ENCODE results near the gene SCARB2. TPM values are rescaled to one million over a fixed set of nuclear protein-coding genes. Genes with fewer than 3 reads are reported as not detected.

SCARB2 gene
- total RNA-seq, 4 donors from 2014 or later, result 126 to 219 (median 143) TPM

GRCh38 chr4:76256032-76256431 lies 42.4 kb upstream of the SCARB2 start:
- H3K36me3 ChIP-seq, result no peaks in the 10 kb centered on the region
- H3K9me3 ChIP-seq, result no peaks in the 10 kb centered on the region
- H3K27me3 ChIP-seq, result peaks cover 0 to 6% of the 10 kb centered on the region in 2 donors
- 80 to 89% methylated on average over 6 of the region's 6 CpGs for WGBS, 2 donors
- no peak overlapping the region for H3K27ac ChIP-seq
- peaks cover 0 to 14% (median under 1%) of the 10 kb centered on the region in 4 donors for H3K4me1 ChIP-seq
- no peak for DNase-seq (ENCODE audit: low spot score in 2 of 2)
- no peak for TF ChIP-seq CTCF (IDR thresholded peaks at IDR 0.05)
- no peak for TF ChIP-seq POLR2A (IDR thresholded peaks at IDR 0.05)
- no peak for TF ChIP-seq EP300 (IDR thresholded peaks at IDR 0.05)
- H3K4me3 ChIP-seq, result no peak overlapping the region

- TF ChIP-seq EP300 (IDR thresholded peaks at IDR 0.05) (no peak), POLR2A (IDR thresholded peaks at IDR 0.05) (no peak), CTCF (IDR thresholded peaks at IDR 0.05) (no peak)
- no peak for DNase-seq (ENCODE audit: low spot score in 2 of 2)
- Histone ChIP-seq H3K27me3 (peaks cover 0 to 13% of the 10 kb centered on the region in 2 donors), H3K4me1 (peaks cover 0 to 18% (median 2%) of the 10 kb centered on the region in 4 donors), H3K9me3 (no peaks in the 10 kb centered on the region), H3K36me3 (no peaks in the 10 kb centered on the region), H3K4me3 (no peak overlapping the region), H3K27ac (no peak overlapping the region)
- 75 to 80% methylated on average over 6 of the region's 6 CpGs for WGBS, 2 donors
Observed at GRCh38 chr4:76253511-76253910, 39.9 kb upstream of the SCARB2 start.

GRCh38 chr4:76252271-76252653 lies 38.6 kb upstream of the SCARB2 start:
- 81 to 88% methylated on average over 8 of the region's 8 CpGs for WGBS, 2 donors
- Histone ChIP-seq H3K9me3 (no peaks in the 10 kb centered on the region), H3K27me3 (peaks cover 0 to 13% of the 10 kb centered on the region in 2 donors), H3K36me3 (no peaks in the 10 kb centered on the region), H3K27ac (no peak overlapping the region), H3K4me3 (peak overlapping the region in 3 of 4 donors; percentile 44 to 68 (median 51)), H3K4me1 (peaks cover 0 to 18% (median 2%) of the 10 kb centered on the region in 4 donors)
- DNase-seq (ENCODE audit: low spot score in 2 of 2), result no peak
- TF ChIP-seq POLR2A (IDR thresholded peaks at IDR 0.05) (no peak), EP300 (IDR thresholded peaks at IDR 0.05) (no peak), CTCF (IDR thresholded peaks at IDR 0.05) (no peak)

GRCh38 chr4:76251441-76252270 lies 38.0 kb upstream of the SCARB2 start, which contains the start of gene FAM47E:
FAM47E (plus strand) TSS chr4:76251721; CDS start chr4:76251747, 26 bp downstream.
- peak in 1 of 2 donors; percentile 9 for DNase-seq (ENCODE audit: low spot score in 2 of 2)
- H3K27ac ChIP-seq, result peak within 1 kb of the TSS in 1 of 4 donors; percentile 61
- 6 to 13% methylated on average over 32 to 38 of the region's 68 CpGs for WGBS, 2 donors

More at GRCh38 chr4:76251441-76252270, 38.0 kb upstream of the SCARB2 start, which contains the start of gene FAM47E:
- Histone ChIP-seq H3K4me1 (peaks cover 0 to 18% (median 2%) of the 10 kb centered on the region in 4 donors), H3K9me3 (no peaks in the 10 kb centered on the region), H3K27me3 (peaks cover 0 to 13% of the 10 kb centered on the region in 2 donors), H3K36me3 (no peaks in the 10 kb centered on the region), H3K4me3 (peak within 1 kb of the TSS; percentile 44 to 68 (median 52))
- no peak for TF ChIP-seq POLR2A (IDR thresholded peaks at IDR 0.05)
- TF ChIP-seq CTCF (IDR thresholded peaks at IDR 0.05), result peak in 3 of 5 experiments; percentile 20 to 39 (median 35)
- no peak for TF ChIP-seq EP300 (IDR thresholded peaks at IDR 0.05)

Data from tibial nerve (tissue), 4 donors.